Left cardiac atrium (tissue), 4 donors: ENCODE results near the gene JAM2. TPM values are rescaled to one million over a fixed set of nuclear protein-coding genes. Genes with fewer than 3 reads are reported as not detected.

Experiments used
- ATAC-seq, 2 donors: fragments of 200-7000 bp; cut with Tn5 transposase; one replicate each; pipeline ENCODE4 v1.9.1; 2020; ENCODE audit warnings: mild to moderate bottlenecking in 2 of 2, moderate library complexity in 2 of 2
- DNase-seq: peaks from one replicate; pipeline ENCODE4 v3.0.0-alpha.2; 2020
- intact Hi-C, 2 donors: fragments of 100-400 bp; cut with DNase I; formaldehyde crosslinking; loops; one replicate each; pipeline versions ENCODE4 v1.14.1 to v1.15.1; 2022 to 2023
- total RNA-seq, 2 donors: library from RNA; stranded (reverse); fragmentation: NEBNext Ultra II Directional; extraction: Animal tissue kit (Norgen Biotek cat#: 25700); gene quantifications; one replicate each; pipeline ENCODE4 v1.2.1, GENCODE V29; 2021
- donor health status: DM: no; HTN: yes; CAD: no.
- donor health status: DM: no; HTN: yes; CAD: no; lungs with severe emphysema.
- donor health status: DM: yes; HTN: yes; CAD: no.
- donor health status: Dilated cardiomyopathy.

Gene JAM2
- total RNA-seq, 2 donors from 2014 or later, result 35.9 to 41.8 TPM

- ATAC-seq, result no peak
- intact Hi-C loops, result no loop called here
- DNase-seq, result no peak
Observed at GRCh38 chr21:25750085-25750484, 111.0 kb downstream of the JAM2 start.

GRCh38 chr21:25752416-25752815 is 113.4 kb downstream of the JAM2 start:
- DNase-seq, result no peak
- intact Hi-C loops, result no loop called here
- ATAC-seq, result no peak

GRCh38 chr21:25756190-25756932 is 117.3 kb downstream of the JAM2 start:
- no peak for ATAC-seq
- intact Hi-C loops, result no loop called here
- DNase-seq, result no peak

GRCh38 chr21:25757531-25757930 is 118.5 kb downstream of the JAM2 start:
- ATAC-seq (no peak), DNase-seq (no peak)
- intact Hi-C loops, result no loop called here

- intact Hi-C loops, result no loop called here
- DNase-seq (no peak), ATAC-seq (no peak)
Observed at GRCh38 chr21:25759573-25759972, 120.5 kb downstream of the JAM2 start.

- no peak for ATAC-seq
- intact Hi-C loops, result no loop called here
Observed at GRCh38 chr21:25760061-25760460, 121.0 kb downstream of the JAM2 start.

GRCh38 chr21:25760677-25761076 is 121.6 kb downstream of the JAM2 start:
- no peak for ATAC-seq

More at GRCh38 chr21:25760061-25760460, 121.0 kb downstream of the JAM2 start:
- no peak for DNase-seq

GRCh38 chr21:25764065-25764464 is 125.0 kb downstream of the JAM2 start:
- DNase-seq, result no peak
- ATAC-seq, result no peak
- intact Hi-C loops, result no loop called here

More at GRCh38 chr21:25760677-25761076, 121.6 kb downstream of the JAM2 start:
- intact Hi-C loops, result no loop called here
- no peak for DNase-seq

Other genes starting within 250 kb of the JAM2 start
- gene MRPL39, start 31.8 kb upstream of the JAM2 start, total RNA-seq, result 10 to 100 TPM; 37.8 to 39.9 TPM
- 100 to 1,000 TPM; 570 to 588 TPM for gene ATP5PF, start 95.6 kb downstream of the JAM2 start, total RNA-seq
- 10 to 100 TPM; 16.8 to 18.3 TPM for gene GABPA, start 95.7 kb downstream of the JAM2 start, total RNA-seq